ENCODE results near the gene TUBB3.
"Not testable (repeated sequence)": the region's sequence is repeated elsewhere in the genome, so short reads cannot be mapped to it uniquely, and the experiment has no call there.

The TUBB3 gene

DNA sequence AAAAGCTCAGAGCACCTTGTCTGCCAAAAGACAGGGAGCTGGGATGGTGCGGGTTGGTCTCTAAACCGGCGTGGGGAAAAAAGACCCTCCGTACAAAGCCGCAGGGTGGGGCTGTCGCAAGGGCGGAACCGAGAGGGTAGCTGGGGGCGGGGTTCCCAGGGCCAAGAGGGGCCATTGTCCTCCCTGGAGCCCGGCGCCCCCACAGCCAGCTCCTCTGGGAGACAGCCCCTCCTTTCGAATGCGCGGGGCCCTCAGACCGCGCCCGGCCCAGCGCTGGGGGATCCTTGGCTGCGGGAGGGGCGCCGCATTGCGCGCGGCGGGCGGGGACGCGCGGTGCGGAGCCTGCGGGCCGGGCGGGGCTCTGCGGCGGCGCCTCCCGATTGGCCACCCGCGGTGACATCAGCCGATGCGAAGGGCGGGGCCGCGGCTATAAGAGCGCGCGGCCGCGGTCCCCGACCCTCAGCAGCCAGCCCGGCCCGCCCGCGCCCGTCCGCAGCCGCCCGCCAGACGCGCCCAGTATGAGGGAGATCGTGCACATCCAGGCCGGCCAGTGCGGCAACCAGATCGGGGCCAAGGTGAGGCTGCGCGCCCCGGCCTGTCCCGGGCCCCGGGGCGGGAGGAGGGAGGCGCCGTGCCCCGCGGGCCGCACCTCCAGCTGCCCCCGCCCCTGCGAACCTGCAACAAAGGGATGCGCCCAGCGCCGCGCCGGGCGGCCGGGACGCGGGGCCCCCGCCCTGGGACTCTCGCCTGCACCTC, at the start of gene TUBB3:
TSS of gene TUBB3 (plus strand) at position 459 of the 756 bp plus-strand sequence. CDS start at position 519, 60 bp downstream.
- peak; percentile 94 for DNase-seq (ENCODE audit: low spot score)

DNA sequence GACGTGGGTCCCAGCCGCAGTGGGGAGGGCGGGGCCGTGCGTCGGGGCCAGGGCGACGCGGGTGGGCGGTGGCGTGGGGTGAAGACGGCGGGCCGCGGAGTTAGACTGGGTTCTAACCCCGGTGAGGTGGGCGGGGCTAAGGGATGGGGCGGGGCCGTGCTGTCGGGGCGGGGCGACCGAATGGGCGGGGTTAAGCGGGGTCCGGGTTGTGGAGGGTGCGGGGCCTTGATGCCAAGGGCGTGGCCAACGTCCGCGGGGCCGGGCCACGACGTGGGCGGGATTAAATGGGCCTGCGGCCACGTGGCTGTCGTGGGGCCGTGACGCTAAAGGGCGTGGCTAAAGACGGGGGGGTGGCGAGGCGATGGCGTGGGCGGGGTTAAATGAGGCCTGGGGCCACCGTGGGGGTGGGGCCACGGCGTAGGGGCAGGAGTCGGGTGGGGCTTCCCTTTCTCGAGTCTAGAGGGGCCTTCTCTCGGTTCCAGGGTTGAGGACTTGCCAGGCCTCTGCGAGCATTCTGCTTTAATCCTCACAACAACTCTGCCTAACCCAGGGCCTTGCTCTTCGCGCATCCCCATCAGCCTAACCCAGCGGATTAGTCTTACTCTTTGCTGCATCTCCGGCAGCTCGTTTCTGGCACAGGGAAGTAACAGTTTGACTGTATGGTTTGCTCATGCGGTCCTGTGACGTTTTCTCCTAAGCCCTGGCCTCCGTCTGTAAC, 49.0 kb upstream of the TUBB3 start:
- DNase-seq (ENCODE audit: low spot score): peak; percentile 96

GRCh38 chr16:89879123-89879522, 44.0 kb upstream of the TUBB3 start:
- DNase-seq (ENCODE audit: low spot score): not testable (repeated sequence)

GRCh38 chr16:89880477-89881367, 42.4 kb upstream of the TUBB3 start:
- DNase-seq (ENCODE audit: low spot score): no peak

GRCh38 chr16:89881368-89881730, 41.8 kb upstream of the TUBB3 start:
- DNase-seq (ENCODE audit: low spot score): no peak

DNA sequence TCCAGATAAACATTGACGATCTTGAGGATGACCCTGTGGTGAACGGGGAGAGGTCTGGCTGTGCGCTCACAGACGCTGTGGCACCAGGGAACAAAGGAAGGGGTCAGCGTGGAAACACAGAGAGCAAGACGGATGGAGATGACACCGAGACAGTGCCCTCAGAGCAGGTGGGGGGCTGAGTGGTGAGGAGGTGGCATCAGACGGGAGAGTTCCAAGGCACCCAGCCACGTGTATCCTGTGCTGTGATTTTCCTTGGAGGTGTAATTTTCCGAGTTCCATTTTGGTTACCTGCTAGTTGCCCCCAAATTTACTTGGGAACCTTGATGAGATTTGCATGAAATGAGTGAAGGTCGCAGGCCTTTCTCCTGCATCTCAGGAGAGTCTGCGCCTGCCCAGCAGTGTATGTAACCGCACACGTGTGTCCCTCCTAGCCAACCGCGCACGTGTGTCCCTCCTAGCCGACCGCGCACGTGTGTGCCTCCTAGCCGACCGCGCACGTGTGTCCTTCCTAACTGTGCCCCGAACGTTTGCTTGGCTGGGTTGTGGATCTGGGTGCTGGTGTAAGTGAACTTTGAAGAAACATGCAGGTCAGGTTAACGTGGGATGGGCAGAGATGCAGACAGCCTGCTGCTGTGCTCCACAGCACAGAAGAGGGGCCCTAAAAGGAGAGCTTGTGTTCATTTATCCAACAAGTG, 39.6 kb upstream of the TUBB3 start:
- no peak for DNase-seq (ENCODE audit: low spot score)

GRCh38 chr16:89884041-89884421, 39.1 kb upstream of the TUBB3 start:
- DNase-seq (ENCODE audit: low spot score): no peak

GRCh38 chr16:89887243-89887642, 35.9 kb upstream of the TUBB3 start:
- DNase-seq (ENCODE audit: low spot score): no peak

- no peak for DNase-seq (ENCODE audit: low spot score)
Observed at GRCh38 chr16:89890200-89890599, 32.9 kb upstream of the TUBB3 start.

DNA sequence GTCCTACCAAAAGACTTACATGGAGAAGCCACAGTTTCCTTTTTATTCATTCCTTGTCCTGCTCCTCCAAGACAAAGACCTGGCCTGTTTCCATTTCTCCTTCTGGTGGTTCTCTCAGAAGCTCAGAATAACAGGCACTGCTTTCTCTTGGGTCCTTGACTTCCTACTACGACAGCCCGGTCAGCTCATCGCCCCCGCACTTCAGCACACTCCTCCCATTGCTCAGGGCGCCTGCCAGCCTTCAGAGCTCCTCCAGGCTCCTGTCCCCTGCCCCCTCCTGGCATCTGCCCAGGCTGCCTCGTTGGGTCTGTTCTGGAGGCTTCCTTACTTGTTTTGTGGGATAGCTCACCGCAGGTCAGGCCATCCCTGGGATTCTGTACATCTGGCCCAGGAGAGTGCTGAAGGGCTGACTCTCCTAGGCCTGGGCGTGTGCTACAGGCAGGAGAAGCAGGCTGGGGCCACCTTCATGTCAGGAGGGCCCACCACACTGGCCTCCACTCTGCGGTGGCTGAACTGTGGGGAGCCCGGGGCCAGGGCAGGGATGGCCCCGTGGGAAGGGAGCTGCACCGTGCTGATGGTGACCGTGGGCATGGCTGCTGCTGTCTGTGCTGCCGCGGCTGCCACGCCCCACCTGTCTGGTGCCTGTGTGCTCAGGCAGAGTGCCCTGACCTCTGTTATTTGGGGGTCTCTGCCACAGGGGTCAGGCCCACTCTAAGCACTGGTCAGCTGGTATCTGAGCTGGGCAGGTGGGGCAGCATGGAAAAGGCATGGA, 32.1 kb upstream of the TUBB3 start:
- DNase-seq (ENCODE audit: low spot score): no peak

GRCh38 chr16:89892055-89892630, 31.0 kb upstream of the TUBB3 start:
- no peak for DNase-seq (ENCODE audit: low spot score)

GRCh38 chr16:89892635-89893034, 30.5 kb upstream of the TUBB3 start:
- DNase-seq (ENCODE audit: low spot score): no peak

DNA sequence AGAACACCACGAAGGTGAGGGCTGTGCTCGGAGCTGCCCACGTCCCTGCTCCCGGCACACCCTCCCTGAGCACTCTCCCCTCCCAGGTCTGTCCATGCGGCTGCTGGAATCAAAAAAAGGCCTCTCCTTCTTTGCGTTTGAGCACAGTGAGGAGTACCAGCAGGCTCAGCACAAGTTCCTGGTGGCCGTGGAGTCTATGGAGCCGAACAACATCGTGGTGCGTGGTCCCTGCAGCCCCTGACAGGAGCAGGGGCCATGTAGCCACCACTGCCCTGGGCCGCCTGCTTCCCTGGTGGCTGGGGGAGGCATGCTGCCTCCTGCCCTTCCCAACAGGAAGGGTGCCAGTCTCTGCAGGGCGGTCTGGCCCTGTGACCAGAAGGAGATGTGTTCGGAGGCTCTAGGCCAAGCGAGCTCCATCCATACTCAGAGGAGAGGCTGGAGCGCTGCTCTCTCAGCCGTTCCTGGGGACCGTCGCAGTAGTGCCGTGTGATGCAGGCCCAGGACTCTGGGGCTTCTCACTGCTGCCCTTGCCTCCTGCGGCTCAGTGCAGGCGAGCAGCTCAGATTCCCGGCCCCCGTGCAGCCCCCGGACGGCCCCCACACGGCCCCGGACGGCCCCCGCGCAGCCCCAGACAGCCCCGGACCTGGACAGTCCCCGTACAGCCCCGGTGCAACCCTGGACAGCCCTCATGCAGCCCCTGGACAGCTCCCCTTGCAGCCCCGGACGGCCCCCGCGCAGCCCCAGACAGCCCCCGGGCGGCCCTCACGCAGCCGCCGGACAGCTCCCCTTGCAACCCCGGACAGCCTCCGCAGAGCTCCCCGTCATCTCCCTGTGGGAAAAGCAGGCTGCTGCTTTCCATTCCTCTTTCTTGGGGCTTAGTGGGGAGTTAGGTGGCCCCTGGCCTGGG, 29.2 kb upstream of the TUBB3 start:
- no peak for DNase-seq (ENCODE audit: low spot score)

- no peak for DNase-seq (ENCODE audit: low spot score)
Observed at GRCh38 chr16:89895482-89896250, 27.5 kb upstream of the TUBB3 start.

GRCh38 chr16:89897204-89897603, 25.9 kb upstream of the TUBB3 start:
- no peak for DNase-seq (ENCODE audit: low spot score)

- no peak for DNase-seq (ENCODE audit: low spot score)
Observed at GRCh38 chr16:89898201-89898967, 24.8 kb upstream of the TUBB3 start.

GRCh38 chr16:89899879-89900481, 23.2 kb upstream of the TUBB3 start:
- DNase-seq (ENCODE audit: low spot score): no peak

GRCh38 chr16:89900885-89901284, 22.3 kb upstream of the TUBB3 start:
- no peak for DNase-seq (ENCODE audit: low spot score)

All from iPS-NIHi11 (cell line).